HL-60 (cell line): ENCODE measurements around the gene MRTFA.

Experiments used
- GABPA ChIP-seq: IDR thresholded peaks from 2 replicates; pipeline ENCODE4 v1.6.1; 2012; ENCODE audit warnings: low read depth
- POLR2AphosphoS5 ChIP-seq: IDR thresholded peaks from 2 replicates; pipeline ENCODE4 v1.6.1; 2012; ENCODE audit warnings: low read depth
- TF ChIP-seq, protein P1 (sequence below): IDR thresholded peaks from one replicate; pipeline ENCODE4 v1.5.1; 2011; ENCODE audit warnings: low read length, control low read depth, inconsistent platforms; ENCODE audit not compliant: insufficient read depth

DNA sequence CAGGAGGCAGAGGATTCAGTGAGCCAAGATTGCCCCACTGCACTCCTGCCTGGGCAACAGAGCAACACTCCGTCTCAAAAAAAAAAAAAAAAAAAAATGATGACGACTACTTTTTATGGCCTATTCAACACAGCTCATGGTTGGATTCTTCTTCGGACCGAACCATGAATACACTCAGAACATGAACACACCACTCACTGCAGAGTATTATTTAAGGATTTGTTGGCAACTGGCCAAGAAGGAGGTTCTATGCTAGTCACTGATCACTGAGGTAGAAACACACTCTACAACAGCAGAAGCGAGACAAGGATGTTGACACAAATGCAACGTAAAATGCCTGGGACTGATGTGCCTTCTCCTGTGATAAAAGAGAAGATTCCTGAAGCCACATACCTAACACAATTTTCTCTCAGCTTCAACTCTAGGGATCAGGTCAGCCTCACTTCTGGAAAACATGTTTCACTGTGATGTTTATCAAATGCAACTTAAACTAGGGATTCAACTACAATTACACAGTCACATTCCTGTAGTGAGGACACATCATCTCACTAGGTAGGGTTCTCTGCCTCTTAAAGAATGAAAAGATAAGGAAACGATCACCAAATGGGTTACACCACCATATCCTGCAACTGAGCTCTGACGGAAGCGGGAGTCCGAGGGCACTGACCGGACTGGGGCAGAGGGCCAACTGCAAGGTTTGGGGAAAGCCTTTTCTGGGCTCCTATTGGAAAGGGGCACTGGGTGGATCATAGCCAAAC is 183.6 kb downstream of the MRTFA start:
- TF ChIP-seq, protein P1, sequence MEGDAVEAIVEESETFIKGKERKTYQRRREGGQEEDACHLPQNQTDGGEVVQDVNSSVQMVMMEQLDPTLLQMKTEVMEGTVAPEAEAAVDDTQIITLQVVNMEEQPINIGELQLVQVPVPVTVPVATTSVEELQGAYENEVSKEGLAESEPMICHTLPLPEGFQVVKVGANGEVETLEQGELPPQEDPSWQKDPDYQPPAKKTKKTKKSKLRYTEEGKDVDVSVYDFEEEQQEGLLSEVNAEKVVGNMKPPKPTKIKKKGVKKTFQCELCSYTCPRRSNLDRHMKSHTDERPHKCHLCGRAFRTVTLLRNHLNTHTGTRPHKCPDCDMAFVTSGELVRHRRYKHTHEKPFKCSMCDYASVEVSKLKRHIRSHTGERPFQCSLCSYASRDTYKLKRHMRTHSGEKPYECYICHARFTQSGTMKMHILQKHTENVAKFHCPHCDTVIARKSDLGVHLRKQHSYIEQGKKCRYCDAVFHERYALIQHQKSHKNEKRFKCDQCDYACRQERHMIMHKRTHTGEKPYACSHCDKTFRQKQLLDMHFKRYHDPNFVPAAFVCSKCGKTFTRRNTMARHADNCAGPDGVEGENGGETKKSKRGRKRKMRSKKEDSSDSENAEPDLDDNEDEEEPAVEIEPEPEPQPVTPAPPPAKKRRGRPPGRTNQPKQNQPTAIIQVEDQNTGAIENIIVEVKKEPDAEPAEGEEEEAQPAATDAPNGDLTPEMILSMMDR: no peak
- no peak for TF ChIP-seq GABPA
- no peak for TF ChIP-seq POLR2AphosphoS5
